Motor neuron (in vitro differentiated cells): ENCODE data around the gene CCDC63. TPM values are rescaled to one million over a fixed set of nuclear protein-coding genes. Genes with fewer than 3 reads are reported as not detected.

Experiments used
- ATAC-seq, 8 experiments: fragments of 200-7000 bp; cut with Tn5 transposase; replicated peaks in 6 of 8; 2 replicates each; pipeline ENCODE4 v1.8.0; 2021; ENCODE audit warnings: mild to moderate bottlenecking in 8 of 8, moderate library complexity in 8 of 8
- H3K27ac ChIP-seq, 2 donors: fragments of 250-450 bp; sonication (Bioruptor Pico); 2 replicates each; pipeline ENCODE4 v1.9.0; 2021; ENCODE audit warnings: antibody characterized with exemption in 2 of 2, mild to moderate bottlenecking in 2 of 2, moderate library complexity in 1 of 2
- H3K4me1 ChIP-seq, 2 donors: fragments of 250-450 bp; sonication (Bioruptor Pico); replicated peaks in 1 of 2; 2 replicates each; pipeline ENCODE4 v1.6.1; 2021; ENCODE audit warnings: antibody characterized with exemption in 2 of 2, mild to moderate bottlenecking in 2 of 2, moderate library complexity in 1 of 2
- H3K4me3 ChIP-seq, 5 donors: fragments of 250-450 bp; sonication (Bioruptor Pico); 2 replicates each; pipeline ENCODE4 v1.9.0; 2021; ENCODE audit warnings: antibody characterized with exemption in 5 of 5, mild to moderate bottlenecking in 5 of 5, moderate library complexity in 4 of 5
- WGBS, 10 experiments: fragments of 450-650 bp; shearing (Covaris generic); methylation state at CpG; one replicate each; pipeline ENCODE4 v1.0.0; 2022; 5-methylcytosine and 5-hydroxymethylcytosine counted together
- in situ Hi-C, 9 experiments: fragments of 400-800 bp; cut with MboI; loops; one replicate each; pipeline ENCODE4 v1.15.0; 2021; ENCODE audit warnings: low sequenced_read_pairs in 9 of 9, low pct_unique_long_range_greater_than_20kb in 2 of 9; ENCODE audit not compliant: unreplicated experiment in 9 of 9
- total RNA-seq, 8 experiments: library from RNA; unstranded; fragments of 300-600 nt; gene quantifications; 2 replicates each; pipeline versions ENCODE4 v1.2.3 to v1.2.4, GENCODE V29; 2022

Gene CCDC63
- total RNA-seq, 8 experiments from 2014 or later, result 0.11 TPM; not detected in 7

- in situ Hi-C loops, result no loop called here
- Histone ChIP-seq H3K27ac (no peak overlapping the region), H3K4me1 (no peaks in the 10 kb centered on the region), H3K4me3 (no peak overlapping the region)
- ATAC-seq, result no peak
- 0 to 80% (median 58%) methylated on average over 1 to 3 of the region's 3 CpGs; no CpG with 5 or more reads in 4 of the 10 experiments for WGBS, 10 experiments
Observed at GRCh38 chr12:110869026-110869425, 22.2 kb downstream of the CCDC63 start.

- Histone ChIP-seq H3K27ac (no peak overlapping the region), H3K4me3 (no peak overlapping the region), H3K4me1 (no peaks in the 10 kb centered on the region)
- 40 to 93% (median 79%) methylated on average over 2 to 5 of the region's 5 CpGs; no CpG with 5 or more reads in 2 of the 10 experiments for WGBS, 10 experiments
- no peak for ATAC-seq
- in situ Hi-C loops, result no loop called here
Observed at GRCh38 chr12:110869803-110870202, 23.0 kb downstream of the CCDC63 start.

- 18 to 100% (median 66%) methylated on average over 1 to 4 of the region's 4 CpGs; no CpG with 5 or more reads in 2 of the 10 experiments for WGBS, 10 experiments
- Histone ChIP-seq H3K4me1 (no peaks in the 10 kb centered on the region), H3K4me3 (no peak overlapping the region), H3K27ac (no peak overlapping the region)
- ATAC-seq, result no peak
- in situ Hi-C loops, result no loop called here
Observed at GRCh38 chr12:110872100-110872499, 25.3 kb downstream of the CCDC63 start.

- no peaks in the 10 kb centered on the region for H3K4me1 ChIP-seq
- no peak overlapping the region for H3K27ac ChIP-seq
- in situ Hi-C loops, result no loop called here
- no peak for ATAC-seq
- no peak overlapping the region for H3K4me3 ChIP-seq
- WGBS, 10 experiments, result 0 to 93% (median 57%) methylated on average over 1 to 2 of the region's 2 CpGs; no CpG with 5 or more reads in 3 of the 10 experiments
Observed at GRCh38 chr12:110874351-110874750, 27.6 kb downstream of the CCDC63 start.

- no peak overlapping the region for H3K27ac ChIP-seq
- in situ Hi-C loops, result loop anchor here in 2 of 9 experiments (25.0 kb wide), 2 partner anchors 362 to 412 kb away; partner anchors contain the start of genes ARPC3 (in 1 of the 2), FAM216A (in 1 of the 2), GPN3 (in 1 of the 2) and RAD9B (in 1 of the 2)
- H3K4me1 ChIP-seq, result no peaks in the 10 kb centered on the region
- no peak overlapping the region for H3K4me3 ChIP-seq
- ATAC-seq, result no peak
Observed at GRCh38 chr12:110874781-110875180, 28.0 kb downstream of the CCDC63 start.

DNA sequence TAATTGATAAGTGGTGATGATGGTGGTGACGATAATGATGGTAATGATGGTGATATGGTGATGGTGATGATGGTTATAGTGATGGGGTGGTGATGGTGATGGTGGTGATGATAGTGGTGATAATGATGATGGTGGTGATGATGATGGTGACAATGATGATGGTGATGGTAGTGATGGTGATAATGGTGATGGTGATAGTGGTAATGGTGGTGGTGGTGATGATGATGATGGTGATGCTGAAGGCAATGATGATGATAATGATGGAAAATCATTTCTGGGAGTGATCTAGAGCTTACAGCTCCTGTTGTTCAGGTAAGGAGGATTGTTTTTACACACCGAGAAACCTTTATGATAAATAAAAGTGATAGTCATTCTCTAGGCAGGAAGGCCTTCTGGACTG lies 33.9 kb downstream of the CCDC63 start:
- in situ Hi-C loops, result loop anchor here in 2 of 9 experiments (25.0 kb wide), 2 partner anchors 368 to 418 kb away; partner anchors contain the start of genes ARPC3 (in 1 of the 2), FAM216A (in 1 of the 2), GPN3 (in 1 of the 2) and RAD9B (in 1 of the 2)
- Histone ChIP-seq H3K4me3 (no peak overlapping the region), H3K4me1 (peaks cover 8 to 12% of the 10 kb centered on the region in 2 donors), H3K27ac (no peak overlapping the region)
- ATAC-seq, result no peak
- 40 to 100% (median 82%) methylated on average over 1 of the region's 2 CpGs; no CpG with 5 or more reads in 2 of the 10 experiments for WGBS, 10 experiments

DNA sequence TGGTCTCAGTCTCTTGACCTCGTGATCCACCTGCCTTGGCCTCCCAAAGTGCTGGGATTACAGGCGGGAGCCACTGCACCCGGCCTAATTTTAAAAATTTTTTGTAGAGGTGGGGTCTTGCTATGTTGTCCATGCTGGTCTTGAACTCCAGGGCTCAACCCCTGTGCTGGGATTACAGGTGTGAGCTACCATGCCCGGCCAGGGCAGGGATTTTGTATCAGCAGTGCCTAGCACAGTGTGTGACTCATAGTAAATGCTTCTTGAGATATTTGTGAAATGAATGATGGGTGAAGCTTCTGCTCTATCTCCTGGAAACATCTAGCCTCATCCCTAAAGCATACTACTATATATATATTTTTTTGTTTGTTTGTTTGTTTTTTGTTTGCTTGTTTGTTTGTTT lies 36.5 kb downstream of the CCDC63 start:
- Histone ChIP-seq H3K4me1 (peaks cover 16 to 17% of the 10 kb centered on the region in 2 donors), H3K27ac (no peak overlapping the region), H3K4me3 (no peak overlapping the region)
- no peak for ATAC-seq
- in situ Hi-C loops, result loop anchor here in 2 of 9 experiments (25.0 kb wide), 2 partner anchors 371 to 421 kb away; partner anchors contain the start of genes ARPC3 (in 1 of the 2), FAM216A (in 1 of the 2), GPN3 (in 1 of the 2) and RAD9B (in 1 of the 2)
- 63 to 82% (median 79%) methylated on average over 1 to 4 of the region's 4 CpGs; no CpG with 5 or more reads in 7 of the 10 experiments for WGBS, 10 experiments

DNA sequence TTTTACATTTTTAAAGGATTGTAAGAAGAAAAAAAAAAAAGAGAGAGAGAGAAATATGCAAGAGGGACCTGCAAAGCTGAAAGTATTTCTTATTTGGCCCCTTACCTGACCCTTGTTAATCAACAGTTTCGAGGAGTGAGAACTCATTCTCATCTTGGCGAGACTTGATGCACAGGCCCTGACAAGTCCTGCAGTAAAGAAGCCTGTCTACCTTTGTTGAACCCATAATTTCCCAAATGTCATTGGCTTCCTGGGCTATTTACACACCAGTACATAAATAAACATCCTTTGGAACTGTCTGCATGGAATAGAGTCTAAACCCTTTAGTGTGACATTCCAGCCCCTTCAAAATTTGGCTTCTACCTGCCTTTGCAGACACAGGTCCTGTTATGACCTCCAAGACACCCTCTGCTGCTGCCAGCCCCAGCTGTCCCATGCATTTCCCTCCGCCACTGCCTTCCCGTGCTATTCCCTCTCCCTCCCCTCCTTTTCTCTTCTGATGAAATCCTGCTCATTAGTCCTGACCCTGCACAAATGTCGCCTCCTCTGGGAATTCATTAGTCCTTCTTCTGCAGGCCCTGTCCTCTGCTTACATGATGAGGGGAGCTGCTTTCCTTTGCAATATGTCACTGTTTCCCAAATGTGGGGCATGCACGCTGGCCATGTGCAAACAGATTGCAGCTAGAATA lies 38.5 kb downstream of the CCDC63 start:
- in situ Hi-C loops, result loop anchor here in 2 of 9 experiments (25.0 kb wide), 2 partner anchors 373 to 423 kb away; partner anchors contain the start of genes ARPC3 (in 1 of the 2), FAM216A (in 1 of the 2), GPN3 (in 1 of the 2) and RAD9B (in 1 of the 2)
- Histone ChIP-seq H3K4me1 (peaks cover 16 to 17% of the 10 kb centered on the region in 2 donors), H3K4me3 (no peak overlapping the region), H3K27ac (peak overlapping the region; percentile 60 to 73)
- peak in 5 of 8 experiments; percentile 88 to 95 (median 90) for ATAC-seq
- WGBS, 10 experiments, result 0 to 54% (median 30%) methylated on average over 1 to 5 of the region's 6 CpGs

GRCh38 chr12:110888256-110888991 lies 41.6 kb downstream of the CCDC63 start:
- Histone ChIP-seq H3K4me3 (peak overlapping the region in 1 of 5 donors; percentile 4), H3K27ac (no peak overlapping the region), H3K4me1 (peaks cover 16 to 20% of the 10 kb centered on the region in 2 donors)
- no peak for ATAC-seq
- WGBS, 10 experiments, result 8 to 100% (median 85%) methylated on average over 1 to 2 of the region's 5 CpGs; no CpG with 5 or more reads in 4 of the 10 experiments
- in situ Hi-C loops, result loop anchor here in 2 of 9 experiments (25.0 kb wide), 2 partner anchors 376 to 426 kb away; partner anchors contain the start of genes ARPC3 (in 1 of the 2), FAM216A (in 1 of the 2), GPN3 (in 1 of the 2) and RAD9B (in 1 of the 2)

GRCh38 chr12:110889361-110889760 lies 42.6 kb downstream of the CCDC63 start:
- ATAC-seq, result no peak
- Histone ChIP-seq H3K27ac (no peak overlapping the region), H3K4me1 (peaks cover 16 to 20% of the 10 kb centered on the region in 2 donors), H3K4me3 (no peak overlapping the region)
- in situ Hi-C loops, result loop anchor here in 2 of 9 experiments (25.0 kb wide), 2 partner anchors 377 to 427 kb away; partner anchors contain the start of genes ARPC3 (in 1 of the 2), FAM216A (in 1 of the 2), GPN3 (in 1 of the 2) and RAD9B (in 1 of the 2)
- WGBS, 10 experiments, result 50 to 86% (median 71%) methylated on average over 2 to 7 of the region's 12 CpGs; no CpG with 5 or more reads in 4 of the 10 experiments

DNA sequence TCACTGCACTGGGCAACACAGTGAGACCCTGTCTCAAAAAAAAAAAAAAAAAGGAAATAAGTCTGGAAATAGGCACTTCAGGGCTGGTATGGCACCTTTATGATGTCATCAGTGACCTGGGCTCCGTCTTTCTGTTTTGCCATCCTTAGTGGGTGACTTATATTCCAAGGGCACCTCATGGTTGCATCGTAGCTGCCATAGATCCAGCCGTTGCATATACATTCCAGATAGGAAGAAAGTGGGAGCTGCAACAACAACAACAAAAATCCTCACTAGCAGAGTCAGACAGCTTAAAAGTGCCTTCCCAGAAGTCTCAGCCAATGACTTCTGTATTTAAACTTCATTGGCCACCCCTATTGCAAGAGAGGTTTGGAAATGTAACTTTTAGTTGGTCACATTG lies 47.2 kb downstream of the CCDC63 start:
- WGBS, 10 experiments, result 54 to 67% methylated on average over 2 to 3 of the region's 3 CpGs; no CpG with 5 or more reads in 8 of the 10 experiments
- Histone ChIP-seq H3K4me3 (no peak overlapping the region), H3K4me1 (peaks cover 0 to 3% of the 10 kb centered on the region in 2 donors), H3K27ac (no peak overlapping the region)
- in situ Hi-C loops, result loop anchor here in 2 of 9 experiments (25.0 kb wide), 2 partner anchors 382 to 432 kb away; partner anchors contain the start of genes ARPC3 (in 1 of the 2), FAM216A (in 1 of the 2), GPN3 (in 1 of the 2) and RAD9B (in 1 of the 2)
- ATAC-seq, result no peak

- Histone ChIP-seq H3K4me1 (peaks cover 0 to 3% of the 10 kb centered on the region in 2 donors), H3K27ac (no peak overlapping the region), H3K4me3 (no peak overlapping the region)
- ATAC-seq, result no peak
- in situ Hi-C loops, result loop anchor here in 2 of 9 experiments (25.0 kb wide), 2 partner anchors 384 to 434 kb away; partner anchors contain the start of genes ARPC3 (in 1 of the 2), FAM216A (in 1 of the 2), GPN3 (in 1 of the 2) and RAD9B (in 1 of the 2)
- 15 to 86% (median 52%) methylated on average over 1 to 3 of the region's 3 CpGs; no CpG with 5 or more reads in 6 of the 10 experiments for WGBS, 10 experiments
Observed at GRCh38 chr12:110896559-110896958, 49.8 kb downstream of the CCDC63 start.
